Pons (tissue), 1 donor: ENCODE data around the gene MAP2.
"Not testable (repeated sequence)": the region's sequence is repeated elsewhere in the genome, so short reads cannot be mapped to it uniquely, and the experiment has no call there.

Experiments used
- DNase-seq: peaks from one replicate; pipeline ENCODE4 v3.0.0-alpha.2; 2016; ENCODE audit warnings: low spot score

MAP2 gene

GRCh38 chr2:209473930-209474419 is 50.1 kb downstream of the MAP2 start:
- DNase-seq, result no peak

DNA sequence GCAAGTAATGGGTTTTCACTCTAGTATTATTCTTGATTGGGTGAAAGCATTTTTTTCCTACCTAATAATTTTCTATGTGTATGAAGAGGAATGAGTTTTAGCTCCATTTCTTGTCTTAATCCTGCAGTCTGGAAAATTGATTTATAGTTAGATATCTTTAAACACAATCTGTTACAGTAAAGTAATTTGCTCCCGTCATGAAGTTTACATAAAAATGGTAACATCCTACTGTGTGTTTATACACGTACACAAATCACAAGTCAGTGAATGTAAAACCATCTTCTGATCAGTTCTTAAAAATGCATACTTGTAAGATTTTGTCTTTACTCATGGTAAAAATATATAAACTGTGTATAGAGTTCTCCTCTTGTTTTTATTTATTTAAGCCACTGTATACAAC is 51.1 kb downstream of the MAP2 start:
- DNase-seq, result no peak

GRCh38 chr2:209476367-209477208 is 52.7 kb downstream of the MAP2 start:
- peak; percentile 66 for DNase-seq

- DNase-seq, result not testable (repeated sequence)
Measured at GRCh38 chr2:209492296-209492695, 68.4 kb downstream of the MAP2 start.

DNA sequence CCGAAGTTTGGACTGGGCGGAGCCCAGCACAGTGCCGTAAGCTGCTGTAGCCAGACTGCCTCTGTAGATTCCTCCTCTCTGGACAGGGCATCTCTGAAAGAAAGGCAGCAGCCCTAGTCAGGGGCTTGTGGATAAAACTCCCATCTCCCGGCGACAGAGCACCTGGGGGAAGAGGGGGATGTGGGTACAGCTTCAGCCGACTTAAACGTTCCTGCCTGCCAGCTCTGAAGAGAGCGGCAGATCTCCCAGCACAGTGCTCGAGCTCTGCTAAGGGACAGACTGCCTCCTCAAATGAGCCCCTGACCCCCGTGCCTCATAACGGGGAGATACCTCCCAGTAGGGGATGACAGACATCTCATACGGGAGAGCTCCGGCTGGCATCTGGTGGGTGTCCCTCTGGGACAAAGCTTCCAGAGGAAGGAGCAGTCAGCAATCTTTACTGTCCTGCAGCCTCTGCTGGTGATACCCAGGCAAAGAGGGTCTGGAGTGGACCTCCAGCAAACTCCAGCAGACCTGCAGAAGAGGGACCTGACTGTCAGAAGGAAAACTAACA is 71.3 kb downstream of the MAP2 start:
- not testable (repeated sequence) for DNase-seq

GRCh38 chr2:209495855-209496585 is 72.2 kb downstream of the MAP2 start:
- no peak for DNase-seq

DNA sequence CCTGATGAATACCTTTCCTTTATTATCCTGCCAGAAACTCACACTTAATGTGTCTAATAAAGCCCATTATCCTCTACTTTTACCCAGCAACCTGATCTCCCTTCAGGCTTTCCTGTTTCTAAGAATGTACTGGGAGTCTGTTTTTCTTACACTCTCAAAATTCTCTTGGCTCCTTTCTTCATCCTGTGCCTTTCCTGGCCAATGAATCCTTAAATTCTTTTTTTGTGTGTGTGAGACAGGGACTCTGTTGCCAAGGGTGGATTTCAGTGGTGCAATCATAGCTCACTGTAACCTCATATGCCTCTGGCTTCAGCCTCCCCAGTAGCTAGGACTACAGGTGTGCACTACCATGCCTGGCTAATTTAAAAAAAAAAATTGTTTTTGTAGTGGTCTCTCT is 72.7 kb downstream of the MAP2 start:
- DNase-seq, result no peak

- DNase-seq, result no peak
Measured at GRCh38 chr2:209498614-209499013, 74.8 kb downstream of the MAP2 start.

DNA sequence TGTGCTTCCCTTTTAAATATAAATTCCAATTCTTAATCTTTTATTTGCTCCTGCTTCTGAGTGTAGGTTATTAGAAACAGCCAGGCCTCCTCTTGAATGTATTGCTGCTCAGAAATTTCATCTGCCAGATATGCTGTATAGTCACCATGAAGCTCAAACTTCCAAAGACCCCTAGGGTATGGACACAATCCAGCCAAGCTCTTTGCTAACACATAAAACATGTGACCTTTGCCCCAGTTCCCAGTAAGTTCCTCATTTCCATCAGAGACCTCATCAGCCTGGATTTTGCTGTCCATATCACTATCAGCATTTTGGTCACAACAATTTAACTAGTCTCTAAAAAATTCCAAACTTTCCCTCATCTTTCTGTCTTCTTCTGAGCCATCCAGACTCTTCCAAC is 75.2 kb downstream of the MAP2 start:
- DNase-seq, result no peak

- DNase-seq, result no peak
Measured at GRCh38 chr2:209501579-209501978, 77.7 kb downstream of the MAP2 start.

GRCh38 chr2:209505410-209505809 is 81.6 kb downstream of the MAP2 start:
- DNase-seq, result no peak

- no peak for DNase-seq
Measured at GRCh38 chr2:209508255-209508654, 84.4 kb downstream of the MAP2 start.

GRCh38 chr2:209511637-209512036 is 87.8 kb downstream of the MAP2 start:
- DNase-seq, result no peak

DNA sequence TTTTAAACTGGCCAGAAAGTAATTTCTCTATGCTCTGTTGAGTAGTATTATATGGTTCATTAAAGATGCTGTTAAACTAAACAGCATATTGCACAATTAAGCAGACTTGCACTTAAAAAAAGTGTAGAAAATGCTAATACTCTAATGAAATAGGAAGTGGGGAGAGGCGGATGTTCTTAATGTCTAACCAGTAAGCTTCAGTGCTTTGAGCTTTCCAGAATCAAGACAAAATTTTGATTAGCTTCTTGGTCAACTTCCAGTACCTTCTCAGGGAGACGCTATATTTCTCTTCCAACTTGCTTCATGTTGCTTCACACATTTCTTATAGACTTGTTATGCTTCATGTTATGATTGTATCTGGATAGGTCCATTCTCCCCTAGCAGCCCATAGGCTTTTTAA is 89.1 kb downstream of the MAP2 start:
- no peak for DNase-seq

DNA sequence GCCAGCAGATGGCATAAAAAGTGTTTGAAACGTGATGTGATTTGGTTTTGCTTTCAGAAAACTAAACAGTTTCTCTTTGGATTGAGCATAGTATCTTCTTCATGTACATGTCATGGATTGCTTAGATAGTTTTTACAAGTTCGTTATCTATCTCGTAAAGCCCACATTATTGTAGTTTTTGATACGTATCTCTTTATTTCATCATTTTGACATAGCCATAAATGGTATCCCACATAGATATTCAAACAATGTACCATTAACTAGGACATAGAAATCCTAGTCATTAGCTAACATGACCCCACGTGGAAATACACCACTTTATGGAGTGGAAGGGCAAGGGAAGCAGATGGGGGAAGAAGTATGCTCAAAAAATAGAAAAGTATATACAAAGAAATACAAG is 93.6 kb downstream of the MAP2 start:
- no peak for DNase-seq

DNA sequence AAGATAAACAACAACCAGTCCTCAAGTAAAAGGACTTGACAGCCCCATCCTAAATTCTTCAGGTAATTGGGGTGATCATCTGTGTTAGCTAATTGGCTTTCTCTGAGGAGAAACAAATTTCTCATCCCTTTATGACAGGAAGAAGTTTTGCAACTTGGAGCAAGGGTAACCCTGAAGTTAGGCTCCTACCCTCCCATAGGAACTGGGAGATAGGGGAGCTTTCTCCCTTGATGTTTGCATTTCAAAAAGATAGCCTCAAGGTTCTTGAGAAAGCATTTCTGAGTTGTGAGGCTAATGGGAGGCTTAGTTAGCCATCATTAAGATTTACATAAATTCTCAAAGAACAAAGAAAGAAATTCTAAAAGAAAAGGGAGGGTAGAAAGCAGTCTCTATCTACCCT is 95.4 kb downstream of the MAP2 start:
- DNase-seq, result no peak

DNA sequence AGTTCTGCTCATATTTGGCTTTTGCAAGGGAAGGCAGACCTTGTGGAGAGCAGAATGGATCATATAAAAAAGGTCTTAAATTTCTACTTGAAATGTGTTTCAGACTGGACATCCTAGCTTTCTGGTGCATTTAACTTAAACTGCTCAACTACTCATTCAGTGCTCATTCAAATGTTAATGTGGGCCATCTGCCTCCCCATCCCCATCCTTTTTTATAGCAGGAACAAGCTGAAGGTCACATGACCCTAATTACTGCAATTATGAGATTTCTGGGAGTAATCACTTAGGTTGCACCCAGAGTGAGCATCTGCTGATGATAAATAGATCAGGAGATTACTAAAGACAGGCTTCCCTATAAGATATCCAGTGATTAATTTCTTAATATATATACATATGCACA is 96.1 kb downstream of the MAP2 start:
- no peak for DNase-seq

GRCh38 chr2:209523041-209523740 is 99.3 kb downstream of the MAP2 start:
- no peak for DNase-seq

- DNase-seq, result peak; percentile 19
Measured at GRCh38 chr2:209523867-209524266, 100.0 kb downstream of the MAP2 start.

DNA sequence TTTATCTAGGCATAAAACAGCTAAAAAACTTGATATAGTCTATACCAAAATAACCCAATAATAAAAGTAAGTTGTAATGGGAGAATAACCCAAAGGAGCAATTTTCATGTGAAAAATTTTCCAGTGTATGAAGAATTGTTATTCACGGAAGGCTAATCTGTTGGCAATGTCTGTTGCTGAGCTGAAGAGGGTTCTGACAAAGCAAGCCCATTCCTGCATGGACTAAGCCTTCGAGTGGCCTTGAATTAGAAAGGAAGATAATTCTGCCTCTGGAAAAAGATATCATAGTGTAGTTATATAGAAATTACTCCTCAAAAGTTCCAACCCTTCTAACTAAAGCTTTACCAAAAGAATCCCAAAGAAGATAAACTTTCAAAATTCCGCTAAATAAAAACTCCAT is 101.5 kb downstream of the MAP2 start:
- no peak for DNase-seq

DNA sequence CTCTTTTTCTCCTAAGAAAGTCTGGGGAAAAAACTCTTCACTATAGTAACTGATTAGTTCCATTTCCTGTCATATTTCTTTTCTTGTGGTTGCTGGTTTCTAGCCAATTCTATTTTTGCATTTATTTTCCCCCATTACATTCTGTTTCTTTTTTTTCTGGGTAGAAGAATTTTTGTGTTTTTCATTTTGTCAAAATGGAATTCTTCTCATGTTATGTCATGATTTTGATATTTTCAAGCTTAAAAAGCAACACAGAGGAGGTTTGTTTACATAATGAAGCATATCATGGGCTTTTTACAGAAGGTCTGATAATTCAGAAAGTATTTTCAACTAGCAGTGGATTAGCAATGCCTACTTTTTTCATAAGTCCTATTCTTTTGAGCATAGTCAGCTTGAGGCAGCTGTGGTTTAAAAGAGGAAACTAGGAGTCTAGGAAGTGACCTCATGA is 102.0 kb downstream of the MAP2 start:
- peak; percentile 34 for DNase-seq

DNA sequence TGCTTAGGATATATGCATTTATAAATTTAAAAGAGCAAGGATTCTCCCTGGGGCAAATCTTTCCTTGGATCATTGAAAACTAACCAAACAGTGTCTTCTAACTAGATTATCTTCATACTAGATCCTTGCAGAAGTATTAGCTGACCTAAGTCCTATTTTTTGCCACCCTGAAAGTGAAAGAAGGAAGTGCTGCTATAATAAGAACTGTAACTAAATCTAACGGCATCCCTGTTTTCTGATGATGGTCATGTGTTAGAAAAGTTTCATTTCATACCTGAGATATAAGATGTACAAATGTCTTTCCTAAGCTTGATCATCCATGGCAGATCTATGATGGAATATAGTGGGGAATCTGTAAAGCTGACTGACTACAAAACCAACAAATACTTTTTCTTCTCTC is 102.7 kb downstream of the MAP2 start:
- DNase-seq, result peak; percentile 61
